Progenitor cell of endocrine pancreas (in vitro differentiated cells): Measurements from ENCODE around the gene ITGAL. TPM values are rescaled to one million over a fixed set of nuclear protein-coding genes. Genes with fewer than 3 reads are reported as not detected.

ENCODE experiments used
- DNase-seq: peaks from one replicate; pipeline ENCODE4 v3.0.0; 2021; ENCODE audit warnings: low spot score; ENCODE audit not compliant: unreplicated experiment
- H3K27ac Mint-ChIP-seq: 2 replicates; pipeline ENCODE4 v1.8.0; 2021; ENCODE audit warnings: mild to moderate bottlenecking, moderate library complexity, mixed read lengths
- H3K27me3 Mint-ChIP-seq: 2 replicates; pipeline ENCODE4 v1.8.0; 2021; ENCODE audit warnings: mixed read lengths
- H3K36me3 Mint-ChIP-seq: 2 replicates; pipeline ENCODE4 v1.8.0; 2022; ENCODE audit warnings: mixed read lengths; ENCODE audit not compliant: insufficient read depth
- H3K4me1 Mint-ChIP-seq: 2 replicates; pipeline ENCODE4 v1.8.0; 2021; ENCODE audit warnings: low read depth, mixed read lengths
- H3K4me3 Mint-ChIP-seq: 2 replicates; pipeline ENCODE4 v1.8.0; 2021; ENCODE audit warnings: low read depth, mild to moderate bottlenecking, moderate library complexity, mixed read lengths
- H3K9me3 Mint-ChIP-seq: 2 replicates; pipeline ENCODE4 v1.8.0; 2021; ENCODE audit warnings: low read depth, mixed read lengths
- total RNA-seq: library from RNA; stranded (reverse); gene quantifications from 2 replicates; pipeline ENCODE4 v1.2.1, GENCODE V29; 2021
- TF ChIP-seq, protein P1 (sequence below): fragments of 200-600 bp; sonication (generic); IDR thresholded peaks from one replicate; pipeline ENCODE4 v1.5.0; 2021; ENCODE audit warnings: antibody characterized with exemption, mild to moderate bottlenecking; ENCODE audit not compliant: unreplicated experiment

ITGAL gene
- total RNA-seq, 1 donor from 2014 or later = 0.53 TPM

DNA sequence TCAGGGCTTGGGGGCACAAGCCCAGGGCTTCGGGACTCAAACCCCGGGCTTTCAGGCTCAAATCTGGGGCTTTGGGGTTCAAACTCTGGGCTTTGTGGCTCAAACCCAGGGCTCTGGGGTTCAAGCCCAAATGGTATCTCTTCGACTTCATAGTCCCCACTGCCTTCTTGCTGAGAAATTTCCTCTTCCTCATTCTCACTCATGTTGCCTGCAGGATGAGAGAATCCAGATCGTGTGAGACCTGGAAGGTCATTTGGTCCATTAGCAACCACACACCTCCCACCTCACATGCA is 53.2 kb downstream of the ITGAL start:
- no peaks in the 10 kb centered on the region for H3K9me3 Mint-ChIP-seq
- peaks cover 5% of the 10 kb centered on the region for H3K36me3 Mint-ChIP-seq
- peak overlapping the region; percentile 84 for H3K4me3 Mint-ChIP-seq
- no peak for DNase-seq
- TF ChIP-seq, protein P1, sequence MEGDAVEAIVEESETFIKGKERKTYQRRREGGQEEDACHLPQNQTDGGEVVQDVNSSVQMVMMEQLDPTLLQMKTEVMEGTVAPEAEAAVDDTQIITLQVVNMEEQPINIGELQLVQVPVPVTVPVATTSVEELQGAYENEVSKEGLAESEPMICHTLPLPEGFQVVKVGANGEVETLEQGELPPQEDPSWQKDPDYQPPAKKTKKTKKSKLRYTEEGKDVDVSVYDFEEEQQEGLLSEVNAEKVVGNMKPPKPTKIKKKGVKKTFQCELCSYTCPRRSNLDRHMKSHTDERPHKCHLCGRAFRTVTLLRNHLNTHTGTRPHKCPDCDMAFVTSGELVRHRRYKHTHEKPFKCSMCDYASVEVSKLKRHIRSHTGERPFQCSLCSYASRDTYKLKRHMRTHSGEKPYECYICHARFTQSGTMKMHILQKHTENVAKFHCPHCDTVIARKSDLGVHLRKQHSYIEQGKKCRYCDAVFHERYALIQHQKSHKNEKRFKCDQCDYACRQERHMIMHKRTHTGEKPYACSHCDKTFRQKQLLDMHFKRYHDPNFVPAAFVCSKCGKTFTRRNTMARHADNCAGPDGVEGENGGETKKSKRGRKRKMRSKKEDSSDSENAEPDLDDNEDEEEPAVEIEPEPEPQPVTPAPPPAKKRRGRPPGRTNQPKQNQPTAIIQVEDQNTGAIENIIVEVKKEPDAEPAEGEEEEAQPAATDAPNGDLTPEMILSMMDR = no peak
- H3K4me1 Mint-ChIP-seq = peaks cover 30% of the 10 kb centered on the region
- H3K27me3 Mint-ChIP-seq = no peaks in the 10 kb centered on the region
- peak overlapping the region; percentile 91 for H3K27ac Mint-ChIP-seq

DNA sequence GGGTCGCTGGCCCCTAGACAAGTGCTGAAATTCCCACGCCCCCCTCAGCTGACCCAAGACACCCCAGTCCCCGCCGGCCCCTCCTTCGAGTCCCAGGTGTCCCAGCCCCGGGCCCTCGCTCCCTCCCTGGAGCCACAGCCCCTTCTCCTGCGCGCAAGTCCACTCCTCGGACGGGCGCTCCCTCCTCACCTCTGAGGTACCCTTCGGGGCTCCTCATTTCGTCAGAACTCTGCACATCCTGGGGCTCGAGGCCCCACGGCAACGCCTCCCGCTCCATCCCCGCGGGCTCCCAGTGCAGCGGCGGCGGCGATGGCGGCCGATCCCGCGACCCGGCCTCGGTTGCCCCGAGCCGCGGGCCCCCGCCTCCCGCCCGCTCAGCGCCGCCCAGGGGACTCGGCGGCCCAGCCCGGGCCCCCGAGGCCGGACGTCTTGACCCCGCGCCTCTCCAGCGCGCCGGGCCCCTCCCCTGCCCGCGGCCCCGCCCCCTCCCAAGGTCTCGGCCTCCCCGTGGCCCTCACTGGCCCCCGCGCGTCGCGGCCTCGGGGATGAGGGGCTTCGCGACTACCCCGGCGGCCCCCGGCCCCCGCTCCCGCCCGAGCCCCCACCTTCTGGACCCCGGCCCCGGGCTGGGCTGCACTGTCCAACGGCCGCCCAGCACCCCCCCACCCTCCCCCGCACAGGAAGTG is 53.7 kb downstream of the ITGAL start, which contains the start of gene ZNF768:
Gene ZNF768 (minus strand): TSS at position 430 of the 686 bp plus-strand sequence. CDS start 153 bp downstream, at position 277.
- TF ChIP-seq, protein P1 = no peak
- peaks cover 7% of the 10 kb centered on the region for H3K36me3 Mint-ChIP-seq
- H3K4me1 Mint-ChIP-seq = peaks cover 31% of the 10 kb centered on the region
- peak within 1 kb of the TSS; percentile 84 for H3K4me3 Mint-ChIP-seq
- no peaks in the 10 kb centered on the region for H3K27me3 Mint-ChIP-seq
- H3K9me3 Mint-ChIP-seq = no peaks in the 10 kb centered on the region
- peak within 1 kb of the TSS; percentile 96 for H3K27ac Mint-ChIP-seq
- peak; percentile 59 for DNase-seq

DNA sequence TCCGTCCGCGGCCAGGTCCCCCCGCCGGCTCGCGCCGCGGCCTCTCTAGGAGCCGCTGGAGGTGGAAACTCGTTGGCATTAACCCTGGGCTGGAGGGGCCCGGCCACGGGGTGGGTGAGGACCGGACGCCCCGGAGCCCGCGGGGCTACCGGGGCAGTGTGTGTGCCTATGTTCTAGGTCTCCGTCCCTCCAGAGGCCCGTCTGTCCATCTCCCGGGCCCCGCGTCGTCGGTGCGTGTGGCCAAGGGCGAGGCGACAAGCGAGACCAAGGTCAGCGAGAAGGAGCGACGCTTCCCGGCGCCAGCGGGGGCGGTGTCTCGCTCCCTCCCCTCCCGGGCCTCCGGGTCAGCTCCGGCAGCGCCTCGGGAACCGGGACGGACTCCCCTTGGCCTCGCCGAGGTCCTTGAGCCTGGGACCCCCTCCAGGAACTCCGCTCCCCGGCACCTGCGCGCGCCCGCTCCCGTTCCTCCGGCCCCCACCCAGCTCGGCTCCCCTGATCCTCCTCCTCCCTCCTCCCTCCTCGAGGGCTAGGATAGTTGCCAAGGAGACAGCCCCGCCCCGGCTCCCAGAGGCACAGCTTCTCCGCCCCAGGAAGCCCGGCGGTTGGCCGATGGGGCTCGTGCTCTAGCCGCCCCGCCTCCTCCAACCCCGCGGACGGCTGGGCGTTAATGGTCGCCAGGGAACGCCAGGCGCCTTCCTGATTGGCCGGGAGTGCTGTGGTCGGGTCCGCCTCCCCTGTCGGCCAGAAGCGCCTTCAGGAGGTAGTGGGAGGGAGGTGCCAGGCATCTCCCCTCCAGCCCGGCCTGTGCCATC is 54.5 kb downstream of the ITGAL start:
- Mint-ChIP-seq H3K27me3 (no peaks in the 10 kb centered on the region), H3K27ac (peak overlapping the region; percentile 96), H3K4me1 (peaks cover 30% of the 10 kb centered on the region), H3K9me3 (no peaks in the 10 kb centered on the region), H3K36me3 (peaks cover 10% of the 10 kb centered on the region), H3K4me3 (peak overlapping the region; percentile 75)
- TF ChIP-seq, protein P1 = peak; percentile 55
- DNase-seq = peak; percentile 97

DNA sequence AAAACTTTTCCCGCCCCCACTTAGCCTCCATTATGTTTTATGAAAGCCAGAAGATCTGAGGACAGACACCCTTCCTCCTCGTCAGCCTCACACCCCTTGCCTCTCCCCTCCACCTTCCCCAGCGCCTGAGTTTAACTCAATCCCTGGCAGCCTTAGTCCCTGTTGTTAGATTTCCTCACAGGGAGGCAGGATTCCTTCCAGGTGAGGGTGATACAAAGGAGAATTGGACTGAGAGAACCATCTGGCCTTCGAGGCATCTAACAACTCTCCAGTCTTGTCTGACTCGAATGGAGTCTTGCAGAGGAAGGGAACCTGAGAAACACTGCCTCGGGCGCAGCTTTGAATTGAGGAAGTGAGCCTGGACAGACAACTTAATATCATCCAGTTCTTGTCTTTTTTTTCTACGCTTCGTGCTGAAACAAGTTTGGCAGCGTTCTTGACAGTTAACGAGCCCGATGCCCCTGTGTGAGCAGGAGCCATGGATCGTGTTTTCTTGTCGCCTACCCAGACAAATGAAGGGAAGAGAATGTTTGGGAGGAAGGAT is 55.2 kb downstream of the ITGAL start:
- Mint-ChIP-seq H3K4me3 (peak overlapping the region; percentile 75), H3K9me3 (no peaks in the 10 kb centered on the region), H3K4me1 (peaks cover 25% of the 10 kb centered on the region), H3K36me3 (peaks cover 10% of the 10 kb centered on the region), H3K27me3 (no peaks in the 10 kb centered on the region), H3K27ac (peak overlapping the region; percentile 96)
- no peak for DNase-seq
- TF ChIP-seq, protein P1 = no peak

DNA sequence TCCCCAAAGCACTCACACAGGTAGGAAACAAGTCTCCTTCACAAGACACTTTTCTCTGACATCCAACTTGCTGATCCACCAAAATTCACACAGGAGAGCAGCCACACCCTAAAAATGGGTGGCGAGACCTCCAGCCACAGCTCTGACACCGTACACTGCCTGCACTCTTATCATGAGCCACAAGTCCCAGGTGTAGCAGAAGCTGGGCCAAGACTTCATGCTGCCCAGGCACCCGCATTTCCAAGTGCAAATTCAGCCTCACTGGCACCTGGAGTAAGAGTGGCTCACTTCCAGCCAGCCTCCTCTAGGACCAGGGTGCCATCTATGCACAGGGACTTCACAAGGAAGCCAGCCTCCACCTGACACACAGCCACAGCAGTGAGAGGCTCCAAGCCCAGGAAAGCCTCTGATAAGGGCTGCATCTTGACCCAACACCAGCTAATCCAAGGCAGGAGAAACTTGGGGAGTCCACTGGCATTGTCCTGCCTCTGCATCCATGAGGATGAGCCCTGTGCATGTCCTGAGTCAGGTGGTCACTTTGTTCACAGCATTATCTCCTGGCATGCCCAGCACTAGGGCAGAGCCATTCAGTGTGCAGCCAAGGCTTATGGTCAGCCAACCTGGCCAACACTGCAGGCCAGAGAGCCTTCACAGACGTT is 56.4 kb downstream of the ITGAL start:
- no peak overlapping the region for H3K4me3 Mint-ChIP-seq
- H3K9me3 Mint-ChIP-seq = no peaks in the 10 kb centered on the region
- peak overlapping the region; percentile 88 for H3K27ac Mint-ChIP-seq
- H3K36me3 Mint-ChIP-seq = peaks cover 12% of the 10 kb centered on the region
- H3K27me3 Mint-ChIP-seq = no peaks in the 10 kb centered on the region
- TF ChIP-seq, protein P1 = no peak
- DNase-seq = no peak
- peaks cover 30% of the 10 kb centered on the region for H3K4me1 Mint-ChIP-seq
